HEK293 (cell line): ENCODE measurements around the gene OR7D2.

Source experiments
- ZEB2 ChIP-seq: fragments of 450-650 bp; formaldehyde crosslinking; IDR thresholded peaks from 2 replicates; pipeline ENCODE4 v1.5.1; 2016; ENCODE audit warnings: missing biosample characterization, missing genetic modification characterization
- ZNF140 ChIP-seq: fragments of 450-650 bp; formaldehyde crosslinking; IDR thresholded peaks from 2 replicates; pipeline ENCODE4 v1.5.1; 2016; ENCODE audit warnings: missing biosample characterization, missing genetic modification characterization
- ZNF175 ChIP-seq: fragments of 450-650 bp; formaldehyde crosslinking; IDR thresholded peaks from 2 replicates; pipeline ENCODE4 v1.5.1; 2016; ENCODE audit warnings: missing biosample characterization, missing genetic modification characterization
- ZNF2 ChIP-seq: fragments of 450-650 bp; formaldehyde crosslinking; IDR thresholded peaks from 2 replicates; pipeline ENCODE4 v1.5.1; 2016; ENCODE audit warnings: missing biosample characterization, missing genetic modification characterization
- ZNF24 ChIP-seq: fragments of 450-650 bp; formaldehyde crosslinking; IDR thresholded peaks from 2 replicates; pipeline ENCODE4 v1.5.1; 2016; ENCODE audit warnings: missing biosample characterization, missing genetic modification characterization
- ZNF302 ChIP-seq: fragments of 450-650 bp; formaldehyde crosslinking; IDR thresholded peaks from 2 replicates; pipeline ENCODE4 v1.5.1; 2016; ENCODE audit warnings: missing biosample characterization, missing genetic modification characterization, low read depth
- ZNF530 ChIP-seq: fragments of 450-650 bp; formaldehyde crosslinking; IDR thresholded peaks from 2 replicates; pipeline ENCODE4 v1.5.1; 2016; ENCODE audit warnings: low read depth, missing biosample characterization, missing genetic modification characterization
- TF ChIP-seq, protein P1 (sequence below): fragments of 450-650 bp; formaldehyde crosslinking; IDR thresholded peaks from 2 replicates; pipeline ENCODE4 v1.5.1; 2016; ENCODE audit warnings: missing biosample characterization, missing genetic modification characterization
- TF ChIP-seq, protein P2 (sequence below): fragments of 450-650 bp; formaldehyde crosslinking; IDR thresholded peaks from 2 replicates; pipeline ENCODE4 v1.5.1; 2017; ENCODE audit warnings: missing biosample characterization, mild to moderate bottlenecking, missing genetic modification characterization, moderate library complexity

DNA sequence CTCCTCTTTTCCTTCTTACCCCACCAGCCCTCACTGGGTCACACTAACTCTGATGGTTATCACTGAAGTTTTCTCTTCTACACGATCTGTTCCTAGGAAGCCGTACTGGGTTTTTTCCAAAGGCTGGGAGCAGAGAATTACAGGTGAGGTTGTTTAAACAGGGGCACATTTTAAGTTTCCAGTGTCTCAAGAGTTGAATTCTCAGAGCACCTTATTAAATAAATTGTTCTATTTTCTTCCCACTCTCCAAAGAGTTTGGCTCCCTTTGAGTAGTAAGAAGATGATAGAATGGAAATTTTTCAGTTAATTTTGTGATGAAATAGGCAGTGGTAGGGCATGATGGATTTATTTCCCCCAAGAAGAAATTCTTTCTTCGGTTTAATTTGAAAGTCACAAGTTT is 40.7 kb downstream of the OR7D2 start, which contains the start of gene OR7D4:
- TF ChIP-seq, protein P1, sequence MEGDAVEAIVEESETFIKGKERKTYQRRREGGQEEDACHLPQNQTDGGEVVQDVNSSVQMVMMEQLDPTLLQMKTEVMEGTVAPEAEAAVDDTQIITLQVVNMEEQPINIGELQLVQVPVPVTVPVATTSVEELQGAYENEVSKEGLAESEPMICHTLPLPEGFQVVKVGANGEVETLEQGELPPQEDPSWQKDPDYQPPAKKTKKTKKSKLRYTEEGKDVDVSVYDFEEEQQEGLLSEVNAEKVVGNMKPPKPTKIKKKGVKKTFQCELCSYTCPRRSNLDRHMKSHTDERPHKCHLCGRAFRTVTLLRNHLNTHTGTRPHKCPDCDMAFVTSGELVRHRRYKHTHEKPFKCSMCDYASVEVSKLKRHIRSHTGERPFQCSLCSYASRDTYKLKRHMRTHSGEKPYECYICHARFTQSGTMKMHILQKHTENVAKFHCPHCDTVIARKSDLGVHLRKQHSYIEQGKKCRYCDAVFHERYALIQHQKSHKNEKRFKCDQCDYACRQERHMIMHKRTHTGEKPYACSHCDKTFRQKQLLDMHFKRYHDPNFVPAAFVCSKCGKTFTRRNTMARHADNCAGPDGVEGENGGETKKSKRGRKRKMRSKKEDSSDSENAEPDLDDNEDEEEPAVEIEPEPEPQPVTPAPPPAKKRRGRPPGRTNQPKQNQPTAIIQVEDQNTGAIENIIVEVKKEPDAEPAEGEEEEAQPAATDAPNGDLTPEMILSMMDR (tag by site-specific recombination), result no peak
- TF ChIP-seq ZNF24 (tag by site-specific recombination) (no peak), ZNF530 (tag by site-specific recombination) (no peak), ZNF140 (tag by site-specific recombination) (no peak), ZNF2 (no peak), ZEB2 (no peak), ZNF175 (no peak), ZNF302 (tag by site-specific recombination) (no peak)
- TF ChIP-seq, protein P2, sequence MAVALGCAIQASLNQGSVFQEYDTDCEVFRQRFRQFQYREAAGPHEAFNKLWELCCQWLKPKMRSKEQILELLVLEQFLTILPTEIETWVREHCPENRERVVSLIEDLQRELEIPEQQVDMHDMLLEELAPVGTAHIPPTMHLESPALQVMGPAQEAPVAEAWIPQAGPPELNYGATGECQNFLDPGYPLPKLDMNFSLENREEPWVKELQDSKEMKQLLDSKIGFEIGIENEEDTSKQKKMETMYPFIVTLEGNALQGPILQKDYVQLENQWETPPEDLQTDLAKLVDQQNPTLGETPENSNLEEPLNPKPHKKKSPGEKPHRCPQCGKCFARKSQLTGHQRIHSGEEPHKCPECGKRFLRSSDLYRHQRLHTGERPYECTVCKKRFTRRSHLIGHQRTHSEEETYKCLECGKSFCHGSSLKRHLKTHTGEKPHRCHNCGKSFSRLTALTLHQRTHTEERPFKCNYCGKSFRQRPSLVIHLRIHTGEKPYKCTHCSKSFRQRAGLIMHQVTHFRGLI, result no peak
